H1 (cell line): ENCODE data around the gene MYMX.

ENCODE experiments used
- POLR2A ChIP-seq, 2 experiments: IDR thresholded peaks; 1 replicate in 1 of 2; 2 replicates in 1 of 2; pipeline ENCODE4 v1.6.1; 2011; ENCODE audit warnings: low read depth in 2 of 2, low read length in 2 of 2, mild to moderate bottlenecking in 2 of 2; ENCODE audit errors: control extremely low read depth in 1 of 2
- POLR2AphosphoS5 ChIP-seq: IDR thresholded peaks from 2 replicates; pipeline ENCODE4 v1.6.1; 2011; ENCODE audit warnings: low read depth, low read length
- YY1 ChIP-seq: IDR thresholded peaks from 2 replicates; pipeline ENCODE4 v1.6.1; 2011; ENCODE audit warnings: low read depth, mild to moderate bottlenecking, low read length
- TF ChIP-seq, protein P1 (sequence below), 3 experiments: IDR thresholded peaks; 1 replicate in 2 of 3; 2 replicates in 1 of 3; pipeline versions ENCODE4 v1.5.1 to v1.6.1; 2011; ENCODE audit warnings: low read length in 3 of 3, mild to moderate bottlenecking in 3 of 3, inconsistent platforms in 2 of 3, low read depth in 1 of 3, moderate library complexity in 1 of 3; ENCODE audit not compliant: insufficient read depth in 1 of 3; ENCODE audit errors: control extremely low read depth in 1 of 3
- TF ChIP-seq, protein P2 (sequence below): IDR thresholded peaks from 2 replicates; pipeline ENCODE4 v1.6.1; 2011; ENCODE audit warnings: low read length, improper control_type of control experiment

DNA sequence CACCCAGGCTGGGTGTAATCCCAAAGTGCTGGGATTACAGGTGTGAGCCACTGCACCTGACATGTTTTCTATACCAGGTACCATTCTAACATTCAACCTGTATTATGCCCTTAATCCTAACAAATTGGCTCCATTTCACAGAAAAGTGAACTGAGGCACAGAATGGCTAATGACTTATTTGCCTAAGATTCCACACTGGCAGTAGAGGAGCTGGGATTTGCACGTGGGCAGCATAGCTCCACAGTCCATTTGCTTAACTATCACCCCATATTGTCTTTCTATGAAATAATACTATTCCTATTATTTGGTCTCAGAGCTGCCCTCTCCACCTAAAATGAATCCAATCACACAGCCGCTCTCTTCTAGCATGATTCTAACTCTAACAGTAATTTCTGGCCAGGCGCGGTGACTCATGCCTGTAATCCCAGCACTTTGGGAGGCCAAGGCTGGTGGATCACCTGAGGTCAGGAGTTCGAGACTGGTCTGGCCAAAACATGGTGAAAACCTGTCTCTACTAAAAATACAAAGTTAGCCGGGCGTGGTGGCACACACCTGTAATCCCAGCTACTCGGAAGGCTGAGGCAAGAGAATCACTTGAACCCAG is 23.3 kb upstream of the MYMX start:
- TF ChIP-seq, protein P1, sequence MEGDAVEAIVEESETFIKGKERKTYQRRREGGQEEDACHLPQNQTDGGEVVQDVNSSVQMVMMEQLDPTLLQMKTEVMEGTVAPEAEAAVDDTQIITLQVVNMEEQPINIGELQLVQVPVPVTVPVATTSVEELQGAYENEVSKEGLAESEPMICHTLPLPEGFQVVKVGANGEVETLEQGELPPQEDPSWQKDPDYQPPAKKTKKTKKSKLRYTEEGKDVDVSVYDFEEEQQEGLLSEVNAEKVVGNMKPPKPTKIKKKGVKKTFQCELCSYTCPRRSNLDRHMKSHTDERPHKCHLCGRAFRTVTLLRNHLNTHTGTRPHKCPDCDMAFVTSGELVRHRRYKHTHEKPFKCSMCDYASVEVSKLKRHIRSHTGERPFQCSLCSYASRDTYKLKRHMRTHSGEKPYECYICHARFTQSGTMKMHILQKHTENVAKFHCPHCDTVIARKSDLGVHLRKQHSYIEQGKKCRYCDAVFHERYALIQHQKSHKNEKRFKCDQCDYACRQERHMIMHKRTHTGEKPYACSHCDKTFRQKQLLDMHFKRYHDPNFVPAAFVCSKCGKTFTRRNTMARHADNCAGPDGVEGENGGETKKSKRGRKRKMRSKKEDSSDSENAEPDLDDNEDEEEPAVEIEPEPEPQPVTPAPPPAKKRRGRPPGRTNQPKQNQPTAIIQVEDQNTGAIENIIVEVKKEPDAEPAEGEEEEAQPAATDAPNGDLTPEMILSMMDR (IDR thresholded peaks at IDR 0.05; ENCODE audit: control extremely low read depth in 1 of 3, insufficient read depth in 1 of 3, low read depth in 1 of 3, low read length in 3 of 3): no peak
- TF ChIP-seq YY1: no peak
- no peak for TF ChIP-seq POLR2A (IDR thresholded peaks at IDR 0.05; ENCODE audit: control extremely low read depth in 1 of 2, low read depth in 2 of 2, low read length in 2 of 2)
- TF ChIP-seq, protein P2, sequence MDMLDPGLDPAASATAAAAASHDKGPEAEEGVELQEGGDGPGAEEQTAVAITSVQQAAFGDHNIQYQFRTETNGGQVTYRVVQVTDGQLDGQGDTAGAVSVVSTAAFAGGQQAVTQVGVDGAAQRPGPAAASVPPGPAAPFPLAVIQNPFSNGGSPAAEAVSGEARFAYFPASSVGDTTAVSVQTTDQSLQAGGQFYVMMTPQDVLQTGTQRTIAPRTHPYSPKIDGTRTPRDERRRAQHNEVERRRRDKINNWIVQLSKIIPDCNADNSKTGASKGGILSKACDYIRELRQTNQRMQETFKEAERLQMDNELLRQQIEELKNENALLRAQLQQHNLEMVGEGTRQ: no peak
- no peak for TF ChIP-seq POLR2AphosphoS5
